HepG2 (cell line): Measurements from ENCODE around the gene HES3. TPM values are rescaled to one million over a fixed set of nuclear protein-coding genes. Genes with fewer than 3 reads are reported as not detected.
A peak's percentile ranks its signal among the peaks of the same experiment; 100 is the strongest.

Experiments
- AKAP8 ChIP-seq: sonication (generic); formaldehyde crosslinking; IDR thresholded peaks from 2 replicates; pipeline ENCODE4 v1.5.1; 2020; ENCODE audit warnings: mild to moderate bottlenecking, missing genetic modification reagents
- CREB1 ChIP-seq, 2 experiments: fragments of 450-650 bp in 1 of 2; IDR thresholded peaks; 2 replicates each; pipeline ENCODE4 v1.6.1; 2016 to 2017; ENCODE audit warnings: control low read depth in 1 of 2, mild to moderate bottlenecking in 1 of 2, missing compliant biosample characterization in 1 of 2, missing genetic modification characterization in 1 of 2
- FLYWCH1 ChIP-seq: sonication (generic); formaldehyde crosslinking; IDR thresholded peaks from 2 replicates; pipeline ENCODE4 v1.8.1; 2023; ENCODE audit warnings: mild to moderate bottlenecking, missing genetic modification reagents
- HIVEP1 ChIP-seq: sonication (generic); formaldehyde crosslinking; IDR thresholded peaks from 2 replicates; pipeline ENCODE4 v1.4.0; 2020; ENCODE audit warnings: mild to moderate bottlenecking, missing genetic modification reagents
- KDM4B ChIP-seq: sonication (generic); formaldehyde crosslinking; IDR thresholded peaks from 2 replicates; pipeline ENCODE4 v1.4.0; 2020; ENCODE audit warnings: missing genetic modification reagents
- PATZ1 ChIP-seq: sonication (generic); formaldehyde crosslinking; IDR thresholded peaks from 2 replicates; pipeline ENCODE4 v1.4.0; 2020; ENCODE audit warnings: missing genetic modification reagents
- PCBP2 ChIP-seq: fragments of 200-400 bp; formaldehyde crosslinking; optimal IDR thresholded peaks from 2 replicates; pipeline ENCODE3; 2018; ENCODE audit warnings: low read length, low read depth; ENCODE audit not compliant: poor library complexity, severe bottlenecking
- POLR2G ChIP-seq: fragments of 200-400 bp; formaldehyde crosslinking; IDR thresholded peaks from 2 replicates; pipeline ENCODE4 v1.6.1; 2018; ENCODE audit warnings: mild to moderate bottlenecking, low read depth, low read length, moderate library complexity
- SIX4 ChIP-seq: sonication (generic); formaldehyde crosslinking; IDR thresholded peaks from 2 replicates; pipeline ENCODE4 v1.4.0; 2020; ENCODE audit warnings: missing genetic modification reagents
- TP53 ChIP-seq: sonication (generic); formaldehyde crosslinking; conservative IDR thresholded peaks from 2 replicates; pipeline ENCODE4 v1.4.0; 2020; ENCODE audit warnings: missing genetic modification reagents
- YEATS2 ChIP-seq: sonication (generic); formaldehyde crosslinking; IDR thresholded peaks from 2 replicates; pipeline ENCODE4 v1.4.0; 2020; ENCODE audit warnings: missing genetic modification reagents, borderline replicate concordance
- ZC3H4 ChIP-seq: sonication (generic); formaldehyde crosslinking; IDR thresholded peaks from 2 replicates; pipeline ENCODE4 v1.4.0; 2020; ENCODE audit warnings: missing genetic modification reagents, borderline replicate concordance
- ZFP82 ChIP-seq: sonication (generic); formaldehyde crosslinking; IDR thresholded peaks from 2 replicates; pipeline ENCODE4 v1.5.1; 2020; ENCODE audit warnings: mild to moderate bottlenecking, missing genetic modification reagents, borderline replicate concordance
- ZNF20 ChIP-seq: sonication (generic); formaldehyde crosslinking; IDR thresholded peaks from 2 replicates; pipeline ENCODE4 v1.4.0; 2020; ENCODE audit warnings: mild to moderate bottlenecking, moderate library complexity, missing genetic modification reagents
- ZNF253 ChIP-seq: sonication (generic); formaldehyde crosslinking; IDR thresholded peaks from 2 replicates; pipeline ENCODE4 v1.8.0; 2022; ENCODE audit warnings: mild to moderate bottlenecking, missing genetic modification reagents, borderline replicate concordance
- ZNF335 ChIP-seq: sonication (generic); formaldehyde crosslinking; IDR thresholded peaks from 2 replicates; pipeline ENCODE4 v1.4.0; 2020; ENCODE audit warnings: missing genetic modification reagents
- ZNF451 ChIP-seq: sonication (generic); formaldehyde crosslinking; IDR thresholded peaks from 2 replicates; pipeline ENCODE4 v1.5.0; 2020; ENCODE audit warnings: mild to moderate bottlenecking, missing genetic modification reagents
- ZNF468 ChIP-seq: sonication (generic); formaldehyde crosslinking; IDR thresholded peaks from 2 replicates; pipeline ENCODE4 v1.8.0; 2022; ENCODE audit warnings: mild to moderate bottlenecking, moderate library complexity, missing genetic modification reagents
- ZNF615 ChIP-seq: sonication (generic); formaldehyde crosslinking; IDR thresholded peaks from 2 replicates; pipeline ENCODE4 v1.5.0; 2020; ENCODE audit warnings: mild to moderate bottlenecking, missing genetic modification reagents, borderline replicate concordance
- ZNF670 ChIP-seq: sonication (generic); formaldehyde crosslinking; IDR thresholded peaks from 2 replicates; pipeline ENCODE4 v1.8.0; 2022; ENCODE audit warnings: mild to moderate bottlenecking, missing genetic modification reagents, borderline replicate concordance
- ZNF788 ChIP-seq: sonication (generic); formaldehyde crosslinking; IDR thresholded peaks from 2 replicates; pipeline ENCODE4 v1.5.0; 2020; ENCODE audit warnings: mild to moderate bottlenecking, missing genetic modification reagents, borderline replicate concordance
- polyA plus RNA-seq, 8 experiments: library from polyadenylated mRNA; depleted of rRNA in 3 of 8; stranded (reverse) in 7 of 8; unstranded in 1 of 8; fragments of >200 nt; fragmentation: Illumina TruSeq in 4 of 8; extraction: Trizol in 4 of 8; gene quantifications; 2 replicates each; pipeline versions ENCODE4 v1.2.1 to v1.2.3, GENCODE V29; 2011 to 2016; ENCODE audit warnings: low read depth in 4 of 8, missing spikeins in 1 of 8, mixed read lengths in 1 of 8; ENCODE audit not compliant: insufficient read depth in 1 of 8
- total RNA-seq, 5 experiments: library from RNA; depleted of rRNA; stranded (reverse); fragments of >200 nt; fragmentation: Illumina TruSeq; extraction: Trizol; gene quantifications; 2 replicates each; pipeline ENCODE4 v1.2.3, GENCODE V29; 2016; ENCODE audit warnings: low read depth in 1 of 5
- TF ChIP-seq, protein P1 (sequence below): sonication (generic); formaldehyde crosslinking; IDR thresholded peaks from 2 replicates; pipeline ENCODE4 v1.8.1; 2022; ENCODE audit warnings: low read depth, mild to moderate bottlenecking, missing genetic modification reagents

Gene HES3
- total and polyA plus RNA-seq, 2 of the 13 experiments (the other 11 are each of a cell fraction or from before 2014, with no cell fraction given): not detected

DNA sequence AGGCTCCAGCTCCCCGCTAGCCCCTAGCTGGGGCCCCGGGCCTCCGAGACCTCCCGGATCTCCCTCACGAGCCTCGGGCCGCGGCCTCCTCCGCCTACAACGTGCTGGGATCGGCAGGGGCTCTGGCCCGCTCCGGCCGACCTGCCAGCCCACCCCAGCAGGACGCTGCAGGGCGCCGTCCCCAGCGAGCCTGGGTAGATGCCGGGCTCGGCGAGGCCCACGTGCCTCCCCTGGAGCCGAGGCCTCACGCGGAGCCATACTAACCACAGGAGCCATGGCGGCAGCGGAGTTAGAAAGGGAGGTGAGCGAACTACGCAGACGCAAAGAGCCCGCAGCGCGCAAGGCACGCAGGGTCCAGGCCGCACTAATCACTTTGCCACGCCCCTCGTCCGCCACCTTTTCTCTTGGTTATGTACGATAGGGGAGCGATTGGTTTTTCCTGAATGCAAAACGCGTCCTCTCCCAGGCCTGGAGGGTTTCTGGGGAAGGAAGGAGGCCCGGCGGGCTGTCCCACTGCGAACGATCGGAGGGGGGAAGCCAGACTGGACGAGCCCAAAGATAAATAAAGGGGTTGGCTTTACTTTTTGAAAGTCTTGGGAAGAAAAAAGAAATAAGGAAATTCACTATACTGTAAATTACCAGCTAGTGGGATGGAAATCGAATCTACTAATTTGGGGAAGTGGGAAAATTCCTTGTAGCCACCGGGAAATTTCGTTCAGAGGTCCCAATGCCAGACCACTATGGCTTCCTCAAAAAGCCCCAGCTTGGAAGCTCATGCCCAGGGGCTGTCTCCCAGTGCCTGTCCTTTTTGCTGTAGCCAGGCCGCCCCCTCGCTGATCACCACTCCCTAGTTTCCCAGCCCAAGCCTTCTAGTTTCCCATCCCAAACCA lies 44.4 kb upstream of the HES3 start, which contains the start of gene RPL22 (continued):
- no peak for TF ChIP-seq PCBP2
- peak; percentile 98 for TF ChIP-seq YEATS2 (CRISPR knock-in tag)
- peak; percentile 84 for TF ChIP-seq ZNF335
- no peak for TF ChIP-seq ZFP82 (CRISPR knock-in tag)
- peak; percentile 51 for TF ChIP-seq PATZ1 (CRISPR knock-in tag)
- 0 out of 2 replicates have a peak, but pooled peaks have one; percentile 74 for TF ChIP-seq TP53
- peak; percentile 50; the same call in 1 of the 2 replicates for TF ChIP-seq SIX4 (CRISPR knock-in tag)
- peak; percentile 58 for TF ChIP-seq CREB1 (IDR thresholded peaks at IDR 0.05)
- peak; percentile 89 for TF ChIP-seq CREB1 (CRISPR knock-in tag; IDR thresholded peaks at IDR 0.05)
- TF ChIP-seq ZNF20 (CRISPR knock-in tag): no peak
- peak; percentile 73; the same call in 1 of the 2 replicates for TF ChIP-seq HIVEP1 (CRISPR knock-in tag)
- no peak for TF ChIP-seq ZNF468 (CRISPR knock-in tag)
- no peak for TF ChIP-seq ZNF615
- TF ChIP-seq AKAP8 (CRISPR knock-in tag): peak; percentile 61; the same call in 1 of the 2 replicates
- peak; percentile 87; the same call in 1 of the 2 replicates for TF ChIP-seq ZNF670 (CRISPR knock-in tag)
- TF ChIP-seq ZNF788 (CRISPR knock-in tag): 0 out of 2 replicates have a peak, but pooled peaks have one; percentile 94
- TF ChIP-seq ZNF253 (CRISPR knock-in tag): peak; percentile 70; the same call in 1 of the 2 replicates
- peak; percentile 89 for TF ChIP-seq ZNF451
- TF ChIP-seq, protein P1, sequence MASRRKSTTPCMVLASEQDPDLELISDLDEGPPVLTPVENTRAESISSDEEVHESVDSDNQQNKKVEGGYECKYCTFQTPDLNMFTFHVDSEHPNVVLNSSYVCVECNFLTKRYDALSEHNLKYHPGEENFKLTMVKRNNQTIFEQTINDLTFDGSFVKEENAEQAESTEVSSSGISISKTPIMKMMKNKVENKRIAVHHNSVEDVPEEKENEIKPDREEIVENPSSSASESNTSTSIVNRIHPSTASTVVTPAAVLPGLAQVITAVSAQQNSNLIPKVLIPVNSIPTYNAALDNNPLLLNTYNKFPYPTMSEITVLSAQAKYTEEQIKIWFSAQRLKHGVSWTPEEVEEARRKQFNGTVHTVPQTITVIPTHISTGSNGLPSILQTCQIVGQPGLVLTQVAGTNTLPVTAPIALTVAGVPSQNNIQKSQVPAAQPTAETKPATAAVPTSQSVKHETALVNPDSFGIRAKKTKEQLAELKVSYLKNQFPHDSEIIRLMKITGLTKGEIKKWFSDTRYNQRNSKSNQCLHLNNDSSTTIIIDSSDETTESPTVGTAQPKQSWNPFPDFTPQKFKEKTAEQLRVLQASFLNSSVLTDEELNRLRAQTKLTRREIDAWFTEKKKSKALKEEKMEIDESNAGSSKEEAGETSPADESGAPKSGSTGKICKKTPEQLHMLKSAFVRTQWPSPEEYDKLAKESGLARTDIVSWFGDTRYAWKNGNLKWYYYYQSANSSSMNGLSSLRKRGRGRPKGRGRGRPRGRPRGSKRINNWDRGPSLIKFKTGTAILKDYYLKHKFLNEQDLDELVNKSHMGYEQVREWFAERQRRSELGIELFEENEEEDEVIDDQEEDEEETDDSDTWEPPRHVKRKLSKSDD (CRISPR knock-in tag): peak; percentile 96
- TF ChIP-seq FLYWCH1 (CRISPR knock-in tag): 0 out of 2 replicates have a peak, but pooled peaks have one; percentile 84
- no peak for TF ChIP-seq KDM4B (CRISPR knock-in tag)
- TF ChIP-seq POLR2G: peak; percentile 93
- TF ChIP-seq ZC3H4 (CRISPR knock-in tag): peak; percentile 78; the same call in 1 of the 2 replicates
